Measurements from ENCODE around the gene HTR1D. TPM values are rescaled to one million over a fixed set of nuclear protein-coding genes. Genes with fewer than 3 reads are reported as not detected.

Gene HTR1D
- total RNA-seq, 1 donor from 2014 or later = not detected

- TF ChIP-seq POLR2AphosphoS5 (IDR thresholded peaks at IDR 0.05; ENCODE audit: insufficient read depth in 1 of 2, low read depth in 1 of 2) = no peak
- TF ChIP-seq CTCF (IDR thresholded peaks at IDR 0.05) = peak in 2 of 3 experiments; percentile 26 to 27
- no peak for TF ChIP-seq POLR2A (IDR thresholded peaks at IDR 0.05)
- Histone ChIP-seq H3K4me3 (peak overlapping the region; percentile 36 to 37), H3K9me3 (no peaks in the 10 kb centered on the region), H3K36me3 (no peaks in the 10 kb centered on the region), H3K4me1 (peaks cover 14% of the 10 kb centered on the region), H3K27ac (no peak overlapping the region), H3K27me3 (peaks cover 10% of the 10 kb centered on the region)
- intact Hi-C loops (cut with DNase I) = no loop called here
- DNase-seq (ENCODE audit: extremely low spot score in 2 of 2) = no peak
Measured at GRCh38 chr1:23216771-23217420, 406 bp downstream of the HTR1D start.

GRCh38 chr1:23215751-23216449 lies 1.4 kb downstream of the HTR1D start:
- no peaks in the 10 kb centered on the region for H3K9me3 ChIP-seq
- intact Hi-C loops (cut with DNase I) = no loop called here
- DNase-seq (ENCODE audit: extremely low spot score in 2 of 2) = no peak
- no peak for TF ChIP-seq POLR2AphosphoS5 (IDR thresholded peaks at IDR 0.05; ENCODE audit: insufficient read depth in 1 of 2, low read depth in 1 of 2)
- no peak for TF ChIP-seq POLR2A (IDR thresholded peaks at IDR 0.05)
- H3K27me3 ChIP-seq = peaks cover 10% of the 10 kb centered on the region
- no peak overlapping the region for H3K27ac ChIP-seq
- H3K4me3 ChIP-seq = no peak overlapping the region
- H3K4me1 ChIP-seq = peaks cover 14% of the 10 kb centered on the region
- H3K36me3 ChIP-seq = no peaks in the 10 kb centered on the region

GRCh38 chr1:23215291-23215690 lies 2.0 kb downstream of the HTR1D start:
- no peaks in the 10 kb centered on the region for H3K36me3 ChIP-seq
- TF ChIP-seq POLR2AphosphoS5 (IDR thresholded peaks at IDR 0.05; ENCODE audit: insufficient read depth in 1 of 2, low read depth in 1 of 2) = no peak
- TF ChIP-seq POLR2A (IDR thresholded peaks at IDR 0.05) = no peak
- no peak for TF ChIP-seq CTCF (IDR thresholded peaks at IDR 0.05)
- H3K27ac ChIP-seq = no peak overlapping the region
- H3K27me3 ChIP-seq = peaks cover 10% of the 10 kb centered on the region
- H3K9me3 ChIP-seq = no peaks in the 10 kb centered on the region
- intact Hi-C loops (cut with DNase I) = no loop called here
- H3K4me1 ChIP-seq = peaks cover 14% of the 10 kb centered on the region
- no peak overlapping the region for H3K4me3 ChIP-seq
- no peak for DNase-seq (ENCODE audit: extremely low spot score in 2 of 2)

- H3K27ac ChIP-seq = no peak overlapping the region
- H3K36me3 ChIP-seq = no peaks in the 10 kb centered on the region
- peaks cover 14% of the 10 kb centered on the region for H3K4me1 ChIP-seq
- no peak for DNase-seq (ENCODE audit: extremely low spot score in 2 of 2)
- TF ChIP-seq CTCF (IDR thresholded peaks at IDR 0.05) = no peak
- no peak for TF ChIP-seq POLR2AphosphoS5 (IDR thresholded peaks at IDR 0.05; ENCODE audit: insufficient read depth in 1 of 2, low read depth in 1 of 2)
- TF ChIP-seq POLR2A (IDR thresholded peaks at IDR 0.05) = no peak
- no peaks in the 10 kb centered on the region for H3K9me3 ChIP-seq
- intact Hi-C loops (cut with DNase I) = no loop called here
- no peak overlapping the region for H3K4me3 ChIP-seq
- H3K27me3 ChIP-seq = peaks cover 10% of the 10 kb centered on the region
Measured at GRCh38 chr1:23214640-23215039, 2.7 kb downstream of the HTR1D start.

GRCh38 chr1:23211955-23212354 lies 5.3 kb downstream of the HTR1D start:
- no peak for DNase-seq (ENCODE audit: extremely low spot score in 2 of 2)
- no peaks in the 10 kb centered on the region for H3K36me3 ChIP-seq
- H3K27me3 ChIP-seq = peaks cover 5% of the 10 kb centered on the region
- H3K4me3 ChIP-seq = no peak overlapping the region
- intact Hi-C loops (cut with DNase I) = no loop called here
- no peak overlapping the region for H3K27ac ChIP-seq
- H3K4me1 ChIP-seq = peaks cover 5% of the 10 kb centered on the region
- TF ChIP-seq CTCF (IDR thresholded peaks at IDR 0.05) (no peak), POLR2AphosphoS5 (IDR thresholded peaks at IDR 0.05; ENCODE audit: insufficient read depth in 1 of 2, low read depth in 1 of 2) (no peak), POLR2A (IDR thresholded peaks at IDR 0.05) (no peak)
- no peaks in the 10 kb centered on the region for H3K9me3 ChIP-seq
